Gastroesophageal sphincter (tissue), 4 donors: ENCODE results near the gene DUS3L. TPM values are rescaled to one million over a fixed set of nuclear protein-coding genes. Genes with fewer than 3 reads are reported as not detected.
A peak's percentile ranks its signal among the peaks of the same experiment; 100 is the strongest.

Experiments used
- ATAC-seq: fragments of 150-250 bp; one replicate; pipeline ENCODE4 v1.9.1; 2016; ENCODE audit warnings: mild to moderate bottlenecking, moderate library complexity
- H3K27ac ChIP-seq, 4 donors: fragments of 200-600 bp; sonication (generic) in 3 of 4; 1 replicate in 3 of 4; 2 replicates in 1 of 4; pipeline ENCODE4 v1.5.1; 2016 to 2019
- H3K27me3 ChIP-seq: fragments of 200-600 bp; sonication (generic); one replicate; pipeline ENCODE4 v1.5.1; 2019
- H3K36me3 ChIP-seq, 2 donors: fragments of 200-600 bp; sonication (generic); one replicate each; pipeline ENCODE4 v1.5.1; 2019; ENCODE audit warnings: control low read depth in 1 of 2
- H3K4me1 ChIP-seq, 3 donors: fragments of 200-600 bp; sonication (generic); 1 replicate in 2 of 3; 2 replicates in 1 of 3; pipeline ENCODE4 v1.5.1; 2016 to 2019; ENCODE audit warnings: control low read depth in 2 of 3
- H3K4me3 ChIP-seq, 2 donors: fragments of 200-600 bp; sonication (generic); one replicate each; pipeline ENCODE4 v1.5.1; 2019; ENCODE audit warnings: mild to moderate bottlenecking in 1 of 2, moderate library complexity in 1 of 2
- H3K9me3 ChIP-seq, 3 donors: fragments of 200-600 bp; sonication (generic); one replicate each; pipeline ENCODE4 v1.5.1; 2017 to 2019; ENCODE audit warnings: control low read depth in 2 of 3
- EP300 ChIP-seq: sonication (generic); formaldehyde crosslinking; IDR thresholded peaks from one replicate; pipeline ENCODE4 v1.6.1; 2017; ENCODE audit warnings: antibody characterized with exemption, mild to moderate bottlenecking
- POLR2A ChIP-seq, 2 donors: fragments of 450-650 bp; IDR thresholded peaks; one replicate each; pipeline ENCODE4 v1.6.1; 2017; ENCODE audit warnings: antibody characterized with exemption in 2 of 2, mild to moderate bottlenecking in 2 of 2, moderate library complexity in 1 of 2
- POLR2AphosphoS5 ChIP-seq: sonication (generic); formaldehyde crosslinking; IDR thresholded peaks from one replicate; pipeline ENCODE4 v1.6.1; 2017; ENCODE audit warnings: antibody characterized with exemption
- WGBS, 2 donors: methylation state at CpG; one replicate each; pipeline ENCODE4 v1.1.5; 2018; ENCODE audit warnings: low coverage in 1 of 2; 5-methylcytosine and 5-hydroxymethylcytosine counted together
- total RNA-seq, 4 donors: library from RNA; depleted of rRNA; stranded (reverse); fragments of >200 nt; gene quantifications; one replicate each; pipeline ENCODE4 v1.1.0, GENCODE V29; 2016
- TF ChIP-seq, protein P1 (sequence below), 4 experiments: fragments of 200-600 bp in 2 of 4; fragments of 450-650 bp in 2 of 4; sonication (generic) in 1 of 4; IDR thresholded peaks; one replicate each; pipeline ENCODE4 v1.5.1; 2017 to 2019; ENCODE audit warnings: antibody characterized with exemption in 4 of 4, mild to moderate bottlenecking in 2 of 4, moderate library complexity in 2 of 4

DUS3L gene
- total RNA-seq, 4 donors from 2014 or later = 14.1 to 39.4 (median 22.6) TPM

GRCh38 chr19:5804516-5805461, 13.8 kb upstream of the DUS3L start, which contains the start of gene NRTN:
NRTN (plus strand) TSS chr19:5805067; CDS start chr19:5824166, 19,099 bp downstream.
- Histone ChIP-seq H3K4me1 (peaks cover 0 to 35% (median 10%) of the 10 kb centered on the region in 3 donors), H3K27ac (peak within 1 kb of the TSS; percentile 85 to 96 (median 92)), H3K27me3 (peaks cover 48% of the 10 kb centered on the region), H3K36me3 (peaks cover 0 to 4% of the 10 kb centered on the region in 2 donors), H3K9me3 (no peaks in the 10 kb centered on the region), H3K4me3 (peak within 1 kb of the TSS; percentile 68 to 76)
- TF ChIP-seq POLR2AphosphoS5 (no peak), POLR2A (IDR thresholded peaks at IDR 0.05) (peak in 1 of 2 donors; percentile 24)
- TF ChIP-seq, protein P1, sequence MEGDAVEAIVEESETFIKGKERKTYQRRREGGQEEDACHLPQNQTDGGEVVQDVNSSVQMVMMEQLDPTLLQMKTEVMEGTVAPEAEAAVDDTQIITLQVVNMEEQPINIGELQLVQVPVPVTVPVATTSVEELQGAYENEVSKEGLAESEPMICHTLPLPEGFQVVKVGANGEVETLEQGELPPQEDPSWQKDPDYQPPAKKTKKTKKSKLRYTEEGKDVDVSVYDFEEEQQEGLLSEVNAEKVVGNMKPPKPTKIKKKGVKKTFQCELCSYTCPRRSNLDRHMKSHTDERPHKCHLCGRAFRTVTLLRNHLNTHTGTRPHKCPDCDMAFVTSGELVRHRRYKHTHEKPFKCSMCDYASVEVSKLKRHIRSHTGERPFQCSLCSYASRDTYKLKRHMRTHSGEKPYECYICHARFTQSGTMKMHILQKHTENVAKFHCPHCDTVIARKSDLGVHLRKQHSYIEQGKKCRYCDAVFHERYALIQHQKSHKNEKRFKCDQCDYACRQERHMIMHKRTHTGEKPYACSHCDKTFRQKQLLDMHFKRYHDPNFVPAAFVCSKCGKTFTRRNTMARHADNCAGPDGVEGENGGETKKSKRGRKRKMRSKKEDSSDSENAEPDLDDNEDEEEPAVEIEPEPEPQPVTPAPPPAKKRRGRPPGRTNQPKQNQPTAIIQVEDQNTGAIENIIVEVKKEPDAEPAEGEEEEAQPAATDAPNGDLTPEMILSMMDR (IDR thresholded peaks at IDR 0.05) = no peak
- peak; percentile 48 for ATAC-seq
- WGBS, 2 donors = 0 to 17% methylated on average over 2 to 3 of the region's 107 CpGs

DNA sequence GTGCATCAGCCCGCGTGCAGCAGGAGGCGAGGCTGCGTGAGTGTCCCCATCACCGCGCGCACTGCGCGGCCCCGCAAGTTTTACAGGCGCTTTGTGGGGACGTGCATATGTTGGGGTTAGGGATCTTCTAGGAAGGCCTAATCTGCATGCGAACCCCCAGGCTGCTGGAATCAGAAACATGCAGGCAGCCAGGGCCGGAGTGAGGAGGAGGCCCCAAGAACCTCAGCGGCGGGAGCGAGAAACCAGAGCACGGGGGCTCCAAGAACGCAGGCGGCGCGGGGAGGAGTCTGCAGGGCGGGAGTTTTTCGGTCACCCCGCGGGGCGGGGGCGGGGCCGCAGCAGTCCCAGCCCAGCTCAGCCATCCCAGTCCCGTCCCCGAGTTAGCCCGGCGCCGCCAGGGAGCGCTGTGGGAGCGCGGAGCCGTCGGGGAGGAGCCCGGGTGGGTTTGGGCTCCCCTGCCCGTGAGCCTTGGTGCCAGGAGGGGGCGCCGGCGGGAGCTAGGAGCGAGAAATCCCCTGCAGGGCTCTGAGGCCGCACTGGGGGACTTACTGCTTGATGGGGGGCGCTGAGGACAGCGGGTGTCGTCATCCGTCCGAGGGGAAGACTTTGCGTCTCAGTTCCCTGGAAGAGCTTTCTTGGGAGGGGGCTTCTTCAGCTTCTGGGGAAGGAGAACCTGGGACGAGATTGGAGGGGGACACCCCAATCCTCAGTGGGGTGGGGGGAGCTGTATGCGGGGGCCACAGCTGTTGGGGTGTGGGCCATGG, 13.0 kb upstream of the DUS3L start:
- 0 to 8% methylated on average over 1 to 11 of the region's 54 CpGs for WGBS, 2 donors
- peaks cover 54% of the 10 kb centered on the region for H3K27me3 ChIP-seq
- peak overlapping the region in 3 of 4 donors; percentile 90 to 96 (median 93) for H3K27ac ChIP-seq
- no peaks in the 10 kb centered on the region for H3K9me3 ChIP-seq
- H3K4me3 ChIP-seq = peak overlapping the region in 1 of 2 donors; percentile 68
- peak; percentile 86 for ATAC-seq
- peaks cover 0 to 35% (median 10%) of the 10 kb centered on the region in 3 donors for H3K4me1 ChIP-seq
- peaks cover 0 to 4% of the 10 kb centered on the region in 2 donors for H3K36me3 ChIP-seq
- TF ChIP-seq, protein P1 (IDR thresholded peaks at IDR 0.05) = peak in 3 of 4 experiments; percentile 97 to 98 (median 98)
- TF ChIP-seq POLR2AphosphoS5 = no peak

- TF ChIP-seq EP300 = no peak
- TF ChIP-seq, protein P1 (IDR thresholded peaks at IDR 0.05) = no peak
- peak overlapping the region in 1 of 2 donors; percentile 68 for H3K4me3 ChIP-seq
- H3K4me1 ChIP-seq = peaks cover 0 to 35% (median 10%) of the 10 kb centered on the region in 3 donors
- 0 to 11% methylated on average over 1 to 8 of the region's 8 CpGs for WGBS, 2 donors
- peak overlapping the region in 2 of 4 donors; percentile 90 to 93 for H3K27ac ChIP-seq
- peaks cover 0 to 3% of the 10 kb centered on the region in 2 donors for H3K36me3 ChIP-seq
- H3K9me3 ChIP-seq = no peaks in the 10 kb centered on the region
- peaks cover 54% of the 10 kb centered on the region for H3K27me3 ChIP-seq
- no peak for ATAC-seq
These were observed 12.4 kb upstream of the DUS3L start for GRCh38 chr19:5803441-5803751.

DNA sequence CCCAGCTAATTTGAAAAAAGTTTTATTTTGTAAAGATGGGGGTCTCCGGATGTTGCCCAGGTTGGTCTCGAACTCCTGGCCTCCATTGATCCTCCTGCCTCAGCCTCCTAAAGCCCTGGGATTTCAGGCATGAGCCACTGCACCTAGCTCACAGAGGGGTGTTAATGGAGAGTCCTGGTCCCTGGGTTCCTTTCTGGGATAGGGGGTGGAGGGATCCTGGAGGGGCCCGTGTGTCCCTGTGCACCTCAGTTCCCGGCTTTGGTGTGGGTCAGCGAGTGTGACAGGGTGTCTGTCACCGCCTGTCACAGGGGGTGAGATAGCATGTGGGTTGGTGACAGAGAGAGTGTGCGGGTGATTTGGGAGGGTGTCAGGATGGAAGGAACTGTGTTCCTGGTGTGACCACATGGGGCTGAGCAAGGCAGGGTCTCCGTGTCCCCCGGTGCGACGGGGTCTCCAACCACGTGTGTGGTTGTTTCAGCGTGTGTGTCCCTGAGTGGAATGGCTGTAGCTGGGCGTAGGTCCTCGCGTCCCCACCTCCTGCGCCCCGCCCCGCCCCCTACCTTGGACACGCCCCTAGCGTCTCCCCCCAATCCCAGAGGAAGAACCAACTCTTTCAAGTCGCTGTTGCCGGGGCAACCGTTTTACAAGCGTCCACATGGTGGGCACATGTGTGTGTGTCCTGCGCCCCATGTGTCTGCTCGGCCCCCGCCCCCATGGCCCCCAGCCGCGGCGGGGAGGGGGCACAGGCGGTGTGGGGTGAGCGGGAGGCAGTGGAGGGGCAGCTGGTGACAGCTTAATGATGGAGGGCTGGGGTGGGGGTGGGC, 11.0 kb upstream of the DUS3L start:
- TF ChIP-seq, protein P1 (IDR thresholded peaks at IDR 0.05) = no peak
- TF ChIP-seq POLR2A (IDR thresholded peaks at IDR 0.05) = no peak
- TF ChIP-seq POLR2AphosphoS5 = no peak
- TF ChIP-seq EP300 = no peak
- H3K36me3 ChIP-seq = no peaks in the 10 kb centered on the region
- no peak for ATAC-seq
- H3K4me1 ChIP-seq = peaks cover 0 to 35% (median 10%) of the 10 kb centered on the region in 3 donors
- no peak overlapping the region for H3K27ac ChIP-seq
- peaks cover 54% of the 10 kb centered on the region for H3K27me3 ChIP-seq
- H3K9me3 ChIP-seq = no peaks in the 10 kb centered on the region
- WGBS, 2 donors = 67 to 80% methylated on average over 1 to 3 of the region's 33 CpGs
- H3K4me3 ChIP-seq = no peak overlapping the region
